ENCODE results near the gene CYSTM1. TPM values are rescaled to one million over a fixed set of nuclear protein-coding genes. Genes with fewer than 3 reads are reported as not detected.
A peak's percentile ranks its signal among the peaks of the same experiment; 100 is the strongest.
"Not testable (repeated sequence)": the region's sequence is repeated elsewhere in the genome, so short reads cannot be mapped to it uniquely, and the experiment has no call there.

Gene CYSTM1
- total RNA-seq, 1 donor from 2014 or later = 8.3 TPM

DNA sequence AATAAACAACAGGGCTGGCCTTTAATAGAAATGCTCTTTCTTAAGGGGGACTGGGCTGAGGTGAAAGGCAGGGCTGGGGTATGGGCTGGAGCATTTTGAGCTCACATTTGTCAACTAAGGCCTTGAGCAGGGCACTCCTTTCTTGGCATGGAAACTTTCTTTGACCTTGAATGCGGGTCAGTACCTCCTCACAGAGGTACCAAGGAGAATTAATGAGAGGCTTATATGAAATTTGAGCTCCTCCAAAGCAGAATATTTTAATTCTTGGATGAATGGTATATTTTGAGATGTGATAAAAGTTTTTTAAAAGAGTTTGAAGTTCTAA, 3.1 kb downstream of the CYSTM1 start:
- no peak for DNase-seq

DNA sequence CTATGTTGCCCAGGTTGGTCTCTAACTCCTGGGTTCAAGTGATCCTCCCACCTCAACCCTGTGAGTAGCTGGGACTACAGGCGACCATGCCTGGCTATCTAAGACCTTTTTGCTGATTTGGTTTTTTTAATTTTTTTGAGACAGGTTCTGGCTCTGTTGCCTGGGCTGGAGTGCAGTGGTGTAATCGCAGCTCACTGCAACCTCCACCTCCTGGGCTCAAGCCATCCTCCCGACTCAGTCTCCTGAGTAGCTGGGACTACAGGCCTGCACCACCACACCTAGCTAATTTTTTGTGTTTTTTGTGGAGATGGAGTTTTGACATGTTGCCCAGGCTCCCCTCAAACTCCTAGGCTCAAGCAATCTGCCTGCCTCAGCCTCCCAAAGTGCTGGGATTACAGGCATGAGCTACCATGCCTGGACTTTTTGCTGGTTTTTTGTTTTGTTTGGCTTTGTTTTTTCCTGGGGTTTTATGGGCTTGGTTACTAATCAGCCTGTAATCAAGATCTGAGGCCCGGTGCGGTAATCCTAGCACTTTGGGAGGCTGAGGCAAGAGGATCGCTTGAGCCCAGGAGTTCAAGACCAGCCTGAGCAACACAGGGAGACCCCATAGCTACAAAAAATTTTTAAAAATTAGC, 3.6 kb downstream of the CYSTM1 start:
- DNase-seq = no peak

DNA sequence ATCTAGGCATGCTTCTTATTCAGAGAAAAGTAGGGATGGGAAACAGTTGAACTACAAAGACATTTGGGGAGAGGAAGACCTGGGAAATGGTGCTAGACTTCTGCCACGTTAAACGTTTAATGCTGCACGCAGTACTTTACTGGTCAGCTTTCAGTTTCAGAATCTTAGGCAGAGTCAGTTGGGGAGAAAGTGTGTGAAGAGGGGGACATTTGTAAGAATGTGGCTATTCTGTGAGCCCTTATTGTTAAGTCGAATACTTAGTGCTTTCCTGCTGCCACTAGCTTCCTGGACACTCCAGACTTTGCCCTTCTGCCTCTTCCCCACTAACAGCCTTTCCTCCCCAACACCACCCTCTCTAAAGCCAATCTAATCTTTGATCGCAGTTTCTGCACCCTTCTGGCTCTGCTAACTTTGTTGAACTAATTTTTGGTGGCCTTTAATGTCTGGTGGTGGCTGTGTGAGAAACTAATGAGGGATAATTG, 6.1 kb downstream of the CYSTM1 start:
- DNase-seq = no peak

DNA sequence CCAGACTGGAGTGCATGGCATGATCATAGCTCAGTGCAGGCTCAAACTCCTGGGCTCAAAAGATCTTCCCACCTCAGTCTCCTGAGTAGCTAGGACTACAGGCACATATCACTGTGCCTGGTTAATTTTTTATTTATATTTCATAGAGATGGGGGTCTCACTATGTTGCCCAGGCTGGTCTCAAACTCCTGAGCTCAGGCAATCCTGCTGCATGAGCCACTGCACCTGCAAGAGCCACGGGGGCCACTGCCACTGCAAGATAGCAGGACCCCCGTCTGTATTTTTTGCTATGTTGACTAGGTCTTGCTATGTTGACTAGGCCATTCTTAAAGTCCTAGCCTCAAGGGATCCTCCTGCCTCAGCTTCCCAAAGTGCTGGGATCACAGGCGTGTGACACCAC, 6.5 kb downstream of the CYSTM1 start:
- no peak for DNase-seq

DNA sequence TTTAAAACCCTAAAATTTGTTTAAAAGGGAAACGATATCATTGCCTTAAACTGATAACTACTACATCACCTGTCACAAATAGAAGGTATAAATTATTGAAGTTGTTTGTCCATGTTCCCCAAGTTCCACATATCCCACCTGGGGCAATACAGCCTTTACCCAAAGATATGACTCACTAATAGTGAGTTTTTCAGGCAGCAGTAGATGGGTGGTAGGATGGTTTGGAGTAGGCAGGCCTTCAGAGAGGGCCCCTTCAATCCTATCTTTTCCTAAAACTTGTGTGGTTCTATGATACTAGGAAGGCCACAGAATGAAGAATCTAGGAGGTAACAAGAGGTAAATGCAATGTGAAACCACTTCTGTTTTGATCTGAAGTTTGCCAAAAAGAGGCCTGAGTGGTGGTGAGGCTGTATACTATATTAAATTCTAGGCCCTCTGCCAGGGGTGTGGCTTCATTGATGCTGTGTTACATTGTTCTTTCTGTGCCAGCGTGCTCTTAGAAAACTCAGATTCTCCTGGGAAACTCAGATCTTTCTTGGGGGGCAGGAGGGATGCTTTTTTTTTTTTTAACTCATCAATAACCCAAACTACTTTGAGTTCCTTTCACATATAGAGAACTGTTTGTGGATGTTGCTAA, 7.2 kb downstream of the CYSTM1 start:
- DNase-seq = peak; percentile 30

DNA sequence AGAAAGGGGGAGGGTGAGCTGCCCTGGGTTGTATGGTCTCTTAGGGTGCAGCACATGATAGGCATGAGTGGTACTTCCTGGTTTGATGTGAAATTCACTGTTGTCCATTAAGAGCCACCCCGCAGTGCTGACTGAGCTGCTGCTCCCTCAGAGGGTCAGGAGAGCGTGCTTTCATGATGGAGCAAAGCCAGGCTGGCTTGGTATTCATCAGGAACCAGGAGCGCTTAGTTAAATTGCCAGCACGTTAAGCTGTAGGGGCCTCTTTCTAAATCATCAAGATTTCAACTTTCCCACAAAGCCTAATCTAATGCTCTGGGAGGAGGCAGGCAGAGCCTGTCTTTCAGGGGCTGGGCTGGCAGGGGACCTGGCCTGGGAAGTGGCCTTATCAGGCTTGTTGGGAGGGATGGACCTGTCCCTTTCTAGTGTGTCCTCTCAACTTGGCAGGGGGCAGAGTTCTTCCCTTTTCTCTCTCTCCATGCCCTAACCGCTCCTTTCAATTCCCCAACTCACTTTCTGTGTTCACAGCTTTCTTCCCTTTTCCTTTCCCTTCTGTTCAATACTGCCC, 7.9 kb downstream of the CYSTM1 start:
- no peak for DNase-seq

DNA sequence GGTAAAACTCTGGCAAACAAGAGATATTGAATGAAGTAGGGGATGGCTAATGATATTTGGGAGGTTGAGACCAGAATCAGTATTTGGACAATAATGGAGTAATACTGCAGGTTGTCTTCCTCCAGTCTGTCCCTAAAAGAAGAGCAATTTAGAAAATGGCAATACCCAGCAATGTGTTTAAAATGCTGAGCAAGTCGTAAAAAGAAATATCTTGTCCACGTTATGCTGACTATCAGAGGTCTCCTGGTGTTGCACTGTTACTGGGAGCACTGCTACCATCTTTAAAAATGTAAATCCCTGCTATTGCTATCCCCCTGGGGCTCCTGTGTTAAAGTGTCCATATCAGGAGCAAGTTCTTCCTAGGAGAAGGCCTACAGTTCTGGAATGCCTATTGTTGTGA, 10.4 kb downstream of the CYSTM1 start:
- no peak for DNase-seq

DNA sequence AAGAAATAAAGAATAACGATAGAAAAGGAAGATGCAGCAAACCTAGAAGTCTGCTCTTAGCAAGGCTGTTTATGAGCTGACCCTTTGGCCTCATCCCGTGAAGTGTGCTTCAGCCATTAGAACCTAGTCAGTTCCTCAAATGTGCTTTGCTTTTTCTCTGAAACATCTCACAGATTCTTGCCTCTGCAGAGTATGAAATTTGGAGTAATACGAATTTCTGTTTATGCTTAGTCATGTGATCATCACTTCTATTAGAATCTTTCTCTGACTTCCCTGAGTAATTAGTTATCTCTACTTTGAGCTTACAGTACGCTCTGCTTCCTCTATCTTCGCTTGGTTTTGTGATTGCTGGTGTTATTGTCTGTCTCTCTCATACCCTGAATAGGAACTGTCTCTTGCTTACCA, 11.3 kb downstream of the CYSTM1 start:
- no peak for DNase-seq

DNA sequence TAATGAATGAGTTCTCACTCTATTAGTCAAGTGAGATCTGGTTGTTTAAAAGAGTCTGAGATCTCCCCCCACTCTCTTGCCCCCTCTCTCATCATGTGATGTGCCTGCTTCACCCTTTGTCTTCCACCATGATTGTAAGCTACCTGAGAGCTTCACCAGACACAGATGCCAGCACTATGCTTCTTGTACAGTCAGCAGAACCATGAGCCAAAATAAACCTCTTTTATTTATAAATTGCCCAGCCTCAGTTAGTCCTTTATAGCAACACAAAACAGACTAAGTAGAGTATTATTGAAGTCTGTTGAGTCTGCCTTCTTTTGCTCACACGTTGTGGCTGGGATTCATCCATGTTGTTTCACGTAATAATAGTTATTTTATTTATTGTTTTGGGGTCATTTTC, 14.3 kb downstream of the CYSTM1 start:
- DNase-seq = no peak

DNA sequence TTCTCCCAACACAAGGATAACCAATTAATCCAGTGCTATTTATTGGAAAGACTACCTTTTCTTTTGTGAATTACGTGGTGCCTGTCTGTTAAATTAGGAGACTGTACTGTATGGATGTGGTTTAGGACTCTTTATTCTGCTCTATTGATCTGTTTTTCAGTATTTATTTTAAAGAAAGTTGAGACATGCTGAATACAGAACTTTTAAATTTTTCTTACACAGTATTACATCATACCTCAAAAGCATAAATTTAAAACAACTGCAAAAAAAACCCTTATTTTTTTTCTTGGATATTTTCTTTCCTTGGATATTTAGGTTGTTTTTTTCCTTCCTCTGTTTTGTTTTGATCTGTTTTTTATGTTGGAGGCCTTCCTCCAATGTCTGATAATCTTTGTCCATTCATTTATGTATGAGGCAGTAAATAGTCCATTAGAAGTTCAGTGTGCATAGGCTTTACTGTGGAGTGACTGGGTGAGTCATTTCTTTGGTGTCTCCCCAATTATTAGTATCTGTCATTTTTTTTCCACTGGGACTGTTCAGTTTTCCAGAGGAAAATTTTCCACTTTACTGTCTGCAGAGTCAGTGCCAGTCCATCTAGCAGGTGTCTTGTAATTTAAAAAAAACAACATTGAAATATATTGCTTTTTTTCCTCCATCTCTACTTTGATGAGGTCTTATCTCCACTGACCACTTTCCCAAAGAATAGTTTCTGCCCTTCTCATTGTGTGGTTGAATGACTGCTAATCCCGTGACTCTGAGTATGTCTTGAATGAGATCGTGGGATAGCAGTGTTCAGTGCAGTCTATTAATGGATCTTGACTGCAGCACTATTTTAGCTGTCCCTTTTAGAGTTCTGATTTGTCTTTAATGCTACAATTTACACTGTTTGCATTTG, 15.2 kb downstream of the CYSTM1 start:
- no peak for DNase-seq

DNA sequence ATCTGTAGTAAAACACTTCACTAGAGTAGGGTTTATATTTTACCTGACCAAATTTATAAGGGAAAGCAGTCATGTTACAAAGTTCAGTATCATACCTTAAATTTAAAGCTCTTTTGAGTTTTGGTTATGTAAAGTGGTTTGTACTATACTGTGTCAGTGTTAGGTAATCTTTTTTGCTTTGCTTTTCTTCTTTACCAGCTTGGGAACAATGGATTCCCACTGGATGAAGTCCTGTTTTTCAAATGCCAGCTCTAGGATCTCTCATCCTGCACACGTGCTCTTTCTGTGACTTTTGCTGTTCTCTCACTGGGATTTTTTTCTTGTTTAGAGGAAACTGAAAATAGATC, 15.9 kb downstream of the CYSTM1 start:
- no peak for DNase-seq

DNA sequence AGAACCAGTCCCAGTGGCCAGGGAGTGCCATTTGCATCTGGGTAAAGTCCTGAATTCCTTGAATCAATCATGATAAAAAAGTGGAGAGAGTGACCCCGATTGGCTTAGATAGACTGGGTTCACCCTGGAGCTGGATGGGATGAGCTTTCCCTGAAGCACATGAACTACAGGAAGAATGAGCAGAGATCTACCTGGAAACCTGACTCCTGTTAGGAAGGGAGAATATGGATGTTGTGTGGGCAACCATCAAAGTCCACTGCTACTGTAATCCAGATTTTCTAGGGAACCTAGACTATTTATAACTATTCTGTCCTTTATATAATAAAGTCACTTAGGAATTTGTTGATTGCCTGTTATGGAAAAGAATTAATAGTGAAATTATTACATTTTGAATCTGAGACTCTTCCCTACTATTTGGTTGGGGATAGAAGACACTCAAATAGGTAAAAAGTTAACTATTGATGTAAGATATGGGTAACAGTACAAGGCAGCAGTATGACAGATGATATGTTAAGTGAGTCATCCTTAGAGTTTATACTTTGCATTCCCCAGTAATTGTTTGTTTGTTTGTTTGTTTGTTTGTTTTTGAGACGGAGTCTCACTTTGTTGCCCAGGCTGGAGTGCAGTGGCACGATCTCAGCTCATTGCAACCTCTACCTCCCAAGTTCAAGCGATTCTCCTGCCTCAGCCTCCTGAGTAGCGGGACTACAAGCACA, 17.9 kb downstream of the CYSTM1 start:
- no peak for DNase-seq

DNA sequence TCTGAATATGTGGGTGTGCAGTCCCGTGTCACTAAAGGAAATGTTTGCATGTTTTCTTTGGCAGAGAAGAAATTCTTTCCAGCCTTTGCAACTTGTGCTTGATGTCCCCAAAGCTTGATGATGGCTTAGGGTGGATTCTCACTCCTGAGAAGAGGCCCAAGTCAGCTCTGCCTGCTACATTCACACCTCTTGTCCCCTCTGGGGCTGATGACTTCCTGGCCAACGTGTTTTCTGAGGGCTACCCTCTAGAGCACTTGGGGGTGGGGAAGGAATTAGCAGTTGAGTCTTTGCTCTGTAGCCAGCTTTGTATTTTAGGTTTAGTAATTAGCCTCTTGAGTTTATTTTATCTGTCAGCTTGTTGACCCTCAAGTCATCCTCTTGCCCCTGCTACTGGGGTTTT, 19.7 kb downstream of the CYSTM1 start:
- DNase-seq = no peak

DNA sequence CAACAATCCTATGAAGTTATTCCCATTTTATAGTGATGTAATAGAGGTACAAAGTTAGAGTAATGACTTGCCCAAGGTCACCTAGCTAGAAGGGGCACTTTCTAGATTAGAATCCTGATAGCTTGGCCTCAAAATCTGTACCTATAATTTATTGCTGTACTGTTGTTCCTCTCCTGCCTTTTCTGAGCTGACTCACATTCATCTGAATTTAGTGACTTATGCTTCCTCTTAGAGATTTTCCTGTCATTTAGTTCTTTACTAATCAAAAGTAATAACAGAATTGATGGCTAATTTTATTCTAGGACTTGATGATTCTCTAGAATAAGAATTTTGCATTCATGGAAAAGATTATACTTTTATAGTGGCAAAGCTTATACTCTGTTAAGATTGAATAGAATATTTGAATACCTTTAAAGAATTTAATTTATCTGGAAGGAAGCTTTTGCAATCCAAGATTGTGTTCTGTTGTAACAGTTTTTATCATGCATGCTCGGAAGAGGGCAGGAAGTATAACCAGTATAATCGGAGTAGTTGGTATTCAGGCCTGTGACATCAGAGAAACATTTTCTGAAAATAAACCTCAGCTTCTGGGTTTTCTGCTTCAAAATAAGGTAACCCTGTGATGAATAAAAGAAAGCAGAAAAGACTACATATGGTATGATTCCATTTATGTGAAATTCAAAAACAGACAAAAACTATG, 21.3 kb downstream of the CYSTM1 start:
- DNase-seq = no peak

DNA sequence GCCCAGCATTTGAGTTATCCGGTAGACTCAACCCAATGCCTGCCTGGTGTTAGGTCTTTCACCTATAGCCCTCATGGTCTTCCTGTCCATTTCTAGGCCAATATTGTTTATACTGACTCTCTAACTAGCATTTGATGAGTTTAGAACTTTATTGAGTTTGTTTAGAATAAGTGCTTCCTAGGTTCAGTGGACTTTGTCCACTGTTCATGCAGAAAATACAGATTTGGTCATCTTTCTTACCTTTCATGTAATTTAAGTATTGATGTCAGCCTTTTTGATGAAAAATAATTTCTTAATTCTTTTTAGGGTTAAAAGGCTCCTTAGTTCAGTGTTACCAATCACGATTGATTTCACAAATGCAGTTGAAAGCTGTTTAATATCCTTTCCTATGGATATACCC, 22.0 kb downstream of the CYSTM1 start:
- DNase-seq = no peak

DNA sequence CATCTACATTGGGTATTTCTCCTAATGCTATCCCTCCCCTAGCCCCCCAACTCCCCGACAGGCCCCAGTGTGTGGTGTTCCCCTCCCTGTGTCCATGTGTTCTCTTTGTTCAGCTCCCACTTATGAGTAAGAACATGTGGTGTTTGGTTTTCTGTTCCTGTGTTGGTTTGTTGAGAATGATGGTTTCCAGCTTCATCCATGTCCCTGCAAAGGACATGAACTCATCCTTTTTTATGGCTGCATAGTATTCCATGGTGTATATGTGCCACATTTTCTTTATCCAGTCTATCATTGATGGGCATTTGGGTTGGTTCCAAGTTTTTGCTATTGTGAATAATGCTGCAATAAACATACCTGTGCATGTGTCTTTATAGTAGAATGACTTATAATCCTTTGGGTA, 23.9 kb downstream of the CYSTM1 start:
- not testable (repeated sequence) for DNase-seq

DNA sequence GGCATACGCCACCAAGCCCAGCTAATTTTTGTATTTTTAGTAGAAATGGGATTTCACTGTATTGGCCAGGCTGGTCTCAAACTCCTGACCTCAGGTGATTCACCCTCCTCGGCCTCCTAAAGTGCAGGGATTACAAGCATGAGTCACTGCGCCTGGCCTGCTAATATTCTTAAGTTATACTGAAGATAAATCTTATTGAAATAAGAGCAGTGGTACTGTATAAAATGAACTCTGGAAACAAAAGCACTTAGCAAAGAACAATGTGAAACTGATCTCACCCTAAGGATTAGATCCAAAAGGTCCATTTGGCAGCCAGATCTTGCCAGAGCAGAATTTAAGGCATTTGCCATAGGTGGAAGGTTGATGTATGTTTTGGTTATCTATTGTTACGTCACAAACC, 27.1 kb downstream of the CYSTM1 start:
- DNase-seq = no peak

DNA sequence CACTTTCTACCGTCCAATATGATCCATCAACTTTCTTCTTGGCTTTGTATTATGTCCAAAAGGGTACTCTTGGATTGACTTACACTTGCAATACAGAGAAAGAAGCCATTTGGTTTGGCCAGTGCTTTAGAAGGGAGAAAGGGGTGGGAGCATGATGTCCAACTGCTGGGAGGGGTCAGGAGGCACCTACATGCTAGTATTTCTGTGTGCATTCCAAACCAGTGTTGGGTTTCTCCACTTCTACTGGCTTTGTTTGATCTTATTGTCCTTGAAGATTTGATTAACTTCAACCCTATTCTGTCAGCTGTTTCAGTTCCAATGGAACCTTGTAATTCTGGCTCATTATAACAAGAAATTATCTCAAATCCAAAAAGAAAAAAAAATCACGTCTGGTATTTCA, 27.6 kb downstream of the CYSTM1 start:
- no peak for DNase-seq

DNA sequence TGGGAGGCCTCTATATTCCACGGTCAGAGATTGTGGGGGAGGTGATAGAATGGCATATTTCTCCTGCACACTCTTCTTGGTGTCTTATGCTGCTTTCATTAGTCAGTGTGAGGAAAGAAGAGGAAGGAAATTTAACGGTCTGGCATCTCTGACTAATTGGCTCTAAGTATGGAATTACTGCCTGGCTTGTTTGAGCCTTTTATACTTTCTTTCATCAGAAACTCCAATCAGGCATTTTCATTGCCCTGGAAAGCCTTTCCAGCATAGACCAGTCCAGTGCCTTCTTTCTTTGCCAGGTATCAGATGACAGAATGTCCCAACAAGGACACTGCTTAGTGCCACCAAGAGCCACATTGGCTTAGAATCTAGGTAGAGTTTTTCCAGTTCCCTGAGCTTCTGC, 30.2 kb downstream of the CYSTM1 start:
- no peak for DNase-seq

DNA sequence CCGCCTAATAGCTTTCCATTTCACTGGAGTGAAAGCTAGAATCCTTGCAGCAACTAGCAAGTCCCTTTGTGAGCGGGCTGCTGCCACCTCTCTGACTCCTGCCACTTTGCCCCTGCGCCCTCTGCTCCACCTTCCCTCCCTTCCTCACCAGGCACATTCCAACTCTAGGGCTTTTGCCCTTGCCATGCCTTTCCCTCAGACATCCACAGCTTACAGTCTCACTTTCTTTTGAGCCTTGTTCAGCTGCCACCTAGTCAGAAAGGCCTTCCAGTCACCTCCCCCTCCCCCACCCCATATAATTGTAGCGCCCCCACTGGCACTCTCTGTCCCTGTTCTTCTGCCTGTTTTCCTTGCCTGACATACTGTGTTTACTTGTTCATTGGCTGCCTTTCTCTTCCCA, 31.0 kb downstream of the CYSTM1 start:
- DNase-seq = no peak

DNA sequence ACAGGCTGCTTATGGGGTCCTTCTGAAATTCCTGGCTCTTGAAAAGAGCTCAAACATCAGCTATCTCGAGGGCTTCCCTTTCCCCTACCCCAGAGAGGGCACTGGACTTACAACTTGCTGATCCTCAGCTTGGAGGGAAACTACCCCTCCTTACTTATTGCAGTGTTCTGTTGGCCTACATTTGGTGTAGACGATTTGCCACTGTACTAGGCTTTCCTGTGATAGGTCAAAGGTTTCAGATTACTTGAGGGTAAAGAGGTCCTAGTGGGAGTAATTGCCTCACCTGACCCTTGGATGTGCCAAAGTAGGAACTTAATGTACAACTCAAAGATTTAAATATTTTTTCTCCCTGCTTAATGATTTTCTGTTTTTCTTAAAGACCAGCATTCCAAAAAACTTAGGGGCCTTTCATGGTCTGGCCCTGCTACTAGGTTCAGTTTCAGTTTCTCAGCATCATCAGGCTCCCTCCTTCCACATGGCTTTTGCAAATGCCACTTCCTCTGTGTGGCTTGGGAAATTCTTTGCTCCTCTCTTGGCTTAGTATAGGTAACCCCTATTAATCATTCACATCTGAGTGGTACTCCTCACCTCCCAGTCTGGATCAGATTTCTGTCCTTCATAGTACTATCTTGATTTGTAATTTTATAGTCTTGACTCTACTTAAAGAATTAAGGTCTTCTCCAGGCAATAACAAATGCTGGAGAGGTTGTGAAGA, 32.4 kb downstream of the CYSTM1 start:
- no peak for DNase-seq
